HG02588 (cell line): ENCODE results near the gene ATF2.

Experiments used
- ATAC-seq: cut with Tn5 transposase; IDR thresholded peaks from one replicate; pipeline ENCODE4 v1.9.1; 2021; ENCODE audit warnings: mild to moderate bottlenecking, moderate library complexity; ENCODE audit not compliant: unreplicated experiment

The ATF2 gene

GRCh38 chr2:175027755-175028154, 140.2 kb downstream of the ATF2 start:
- no peak for ATAC-seq

- no peak for ATAC-seq
These were observed 141.6 kb downstream of the ATF2 start for GRCh38 chr2:175026385-175026784.

- ATAC-seq = no peak
These were observed 142.1 kb downstream of the ATF2 start for GRCh38 chr2:175025946-175026345.

- ATAC-seq = no peak
These were observed 142.8 kb downstream of the ATF2 start for GRCh38 chr2:175025233-175025632.

- ATAC-seq = no peak
These were observed 145.1 kb downstream of the ATF2 start for GRCh38 chr2:175022923-175023322.
